OCI-LY7 (cell line): ENCODE results near the gene COL5A2. TPM values are rescaled to one million over a fixed set of nuclear protein-coding genes. Genes with fewer than 3 reads are reported as not detected.

ENCODE experiments used
- BruUV-seq: library from RNA; stranded (reverse); fragments of 400-500 nt; replicated peaks from 2 replicates; lab custom pipeline; 2021; lab: Mats Ljungman, UMichigan
- CTCF ChIA-PET: fragments of 300-600 bp; sonication (Branson Sonifier 250); formaldehyde crosslinking; loops from one replicate; lab custom pipeline; 2022; ENCODE audit warnings: antibody characterized with exemption; ENCODE audit not compliant: unreplicated experiment; lab: Charles Lee
- POLR2A ChIA-PET: fragments of 300-600 bp; sonication (Branson Sonifier 250); formaldehyde crosslinking; loops from one replicate; lab custom pipeline; 2022; ENCODE audit warnings: antibody characterized with exemption; lab: Charles Lee
- DNase-seq: peaks from one replicate; pipeline ENCODE4 v3.0.0-alpha.2; 2015; ENCODE audit warnings: low spot score
- H2AFZ ChIP-seq: fragments of 200-600 bp; sonication (generic), shearing (Covaris generic); 2 replicates; pipeline ENCODE4 v1.6.1; 2014; ENCODE audit warnings: mild to moderate bottlenecking, antibody characterized with exemption, low read length, moderate library complexity
- H3K27ac ChIP-seq: fragments of 200-600 bp; sonication (generic); 2 replicates; pipeline ENCODE4 v1.5.1; 2014; ENCODE audit warnings: mixed run types, low read depth, mild to moderate bottlenecking, moderate library complexity, low read length, inconsistent platforms; ENCODE audit not compliant: poor library complexity, severe bottlenecking
- H3K36me3 ChIP-seq: fragments of 200-600 bp; sonication (generic); 2 replicates; pipeline ENCODE4 v1.6.1; 2014; ENCODE audit warnings: mild to moderate bottlenecking, antibody characterized with exemption, low read length, moderate library complexity, mixed read lengths; ENCODE audit not compliant: insufficient read depth
- H3K4me1 ChIP-seq: fragments of 200-600 bp; sonication (generic); 2 replicates; pipeline ENCODE4 v1.5.1; 2014; ENCODE audit warnings: mild to moderate bottlenecking, low read length; ENCODE audit not compliant: insufficient read depth, poor library complexity, severe bottlenecking
- H3K4me2 ChIP-seq: fragments of 200-600 bp; sonication (generic); 2 replicates; pipeline ENCODE4 v1.6.1; 2014; ENCODE audit warnings: mild to moderate bottlenecking, low read length
- H3K4me3 ChIP-seq: fragments of 200-600 bp; sonication (generic); 2 replicates; pipeline ENCODE4 v1.5.1; 2014; ENCODE audit warnings: mild to moderate bottlenecking, low read depth, low read length; ENCODE audit not compliant: poor library complexity, severe bottlenecking
- H3K79me2 ChIP-seq: fragments of 200-600 bp; sonication (generic); 2 replicates; pipeline ENCODE4 v1.6.1; 2016; ENCODE audit warnings: low read depth, mild to moderate bottlenecking, low read length, moderate library complexity, mixed read lengths; ENCODE audit not compliant: insufficient read depth
- H3K9me2 ChIP-seq: fragments of 200-600 bp; sonication (generic); 2 replicates; pipeline ENCODE4 v1.6.1; 2016; ENCODE audit warnings: mild to moderate bottlenecking, low read length, mixed read lengths; ENCODE audit not compliant: insufficient read depth
- H3K9me3 ChIP-seq: fragments of 200-600 bp; sonication (generic); 2 replicates; pipeline ENCODE4 v1.6.1; 2014; ENCODE audit warnings: mild to moderate bottlenecking, mixed run types, low read length, mixed read lengths
- H4K20me1 ChIP-seq: fragments of 200-600 bp; sonication (generic); 2 replicates; pipeline ENCODE4 v1.6.1; 2014; ENCODE audit warnings: mild to moderate bottlenecking, antibody characterized with exemption, low read length, moderate library complexity, mixed read lengths; ENCODE audit not compliant: insufficient read depth
- EZH2phosphoT487 ChIP-seq: fragments of 200-600 bp; sonication (generic); IDR thresholded peaks from 2 replicates; pipeline ENCODE4 v1.6.1; 2018; ENCODE audit warnings: low read depth, borderline replicate concordance, mild to moderate bottlenecking, mixed run types, antibody characterized with exemption, low read length, moderate library complexity, mixed read lengths
- intact Hi-C: fragments of 100-400 bp; cut with micrococcal nuclease; formaldehyde crosslinking; loops from one replicate; pipeline ENCODE4 v1.10.0; 2022; ENCODE audit not compliant: unreplicated experiment
- microRNA-seq: library from miRNA; unstranded; fragments of <30 nt; microRNA quantifications from one replicate; pipeline ENCODE4 v1.2.0, GENCODE V29; 2022; ENCODE audit warnings: borderline replicate concordance
- small RNA-seq: library from RNA; depleted of rRNA; stranded (forward); fragments of <200 nt; gene quantifications from one replicate; pipeline ENCODE3, GENCODE V24; 2014
- total RNA-seq, 2 experiments: library from RNA; depleted of rRNA in 1 of 2; stranded (reverse); fragments of >200 nt in 1 of 2; shearing (Covaris generic) in 1 of 2; gene quantifications; 2 replicates each; pipeline ENCODE4 v1.2.3, GENCODE V29; 2014 to 2022
- TF ChIP-seq, protein P1 (sequence below): fragments of 200-600 bp; sonication (generic); conservative IDR thresholded peaks from 2 replicates; pipeline ENCODE4 v1.5.1; 2014; ENCODE audit warnings: mild to moderate bottlenecking, antibody characterized with exemption, low read length, moderate library complexity, mixed read lengths

The COL5A2 gene
- total RNA-seq, 2 experiments from 2014 or later: 0.50 to 0.61 TPM

- H3K79me2 ChIP-seq: no peaks in the 10 kb centered on the region
- no peaks in the 10 kb centered on the region for H3K9me3 ChIP-seq
- H3K27ac ChIP-seq: no peak overlapping the region
- ChIA-PET POLR2A (interaction anchor here (0.6 to 0.7 kb wide), 2 partner anchors 42 to 458 kb away, joined by 3 read pairs; no protein-coding TSS in a partner anchor), CTCF (no interaction called here)
- H3K4me1 ChIP-seq: no peaks in the 10 kb centered on the region
- no TSS peak for BruUV-seq
- DNase-seq: peak; percentile 3
- TF ChIP-seq EZH2phosphoT487: no peak
- TF ChIP-seq, protein P1, sequence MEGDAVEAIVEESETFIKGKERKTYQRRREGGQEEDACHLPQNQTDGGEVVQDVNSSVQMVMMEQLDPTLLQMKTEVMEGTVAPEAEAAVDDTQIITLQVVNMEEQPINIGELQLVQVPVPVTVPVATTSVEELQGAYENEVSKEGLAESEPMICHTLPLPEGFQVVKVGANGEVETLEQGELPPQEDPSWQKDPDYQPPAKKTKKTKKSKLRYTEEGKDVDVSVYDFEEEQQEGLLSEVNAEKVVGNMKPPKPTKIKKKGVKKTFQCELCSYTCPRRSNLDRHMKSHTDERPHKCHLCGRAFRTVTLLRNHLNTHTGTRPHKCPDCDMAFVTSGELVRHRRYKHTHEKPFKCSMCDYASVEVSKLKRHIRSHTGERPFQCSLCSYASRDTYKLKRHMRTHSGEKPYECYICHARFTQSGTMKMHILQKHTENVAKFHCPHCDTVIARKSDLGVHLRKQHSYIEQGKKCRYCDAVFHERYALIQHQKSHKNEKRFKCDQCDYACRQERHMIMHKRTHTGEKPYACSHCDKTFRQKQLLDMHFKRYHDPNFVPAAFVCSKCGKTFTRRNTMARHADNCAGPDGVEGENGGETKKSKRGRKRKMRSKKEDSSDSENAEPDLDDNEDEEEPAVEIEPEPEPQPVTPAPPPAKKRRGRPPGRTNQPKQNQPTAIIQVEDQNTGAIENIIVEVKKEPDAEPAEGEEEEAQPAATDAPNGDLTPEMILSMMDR: peak; percentile 56
- intact Hi-C loops: loop anchor here (10.0 kb wide), 1 partner anchor 431 kb away; no protein-coding TSS in a partner anchor
- no peaks in the 10 kb centered on the region for H4K20me1 ChIP-seq
- H3K36me3 ChIP-seq: no peaks in the 10 kb centered on the region
- H2AFZ ChIP-seq: no peak overlapping the region
- H3K9me2 ChIP-seq: no peaks in the 10 kb centered on the region
- no peak overlapping the region for H3K4me2 ChIP-seq
- no peak overlapping the region for H3K4me3 ChIP-seq
These were observed 196.0 kb downstream of the COL5A2 start for GRCh38 chr2:188983427-188984064.

Small RNAs within 50 kb of the gene (microRNA-seq; reads per million reads assigned to microRNA genes)
- not detected for gene MIR3129
- not detected for gene MIR3606

Small RNAs within 50 kb of the gene (small RNA-seq; reads per million reads assigned to genes)
- not detected for gene MIR3129

Other genes starting within 250 kb of the COL5A2 start
- not detected in 2 replicates for gene COL3A1, start 205.4 kb downstream of the COL5A2 start, total RNA-seq (2014; rRNA removed; shearing (Covaris generic))
- gene COL3A1, start 205.4 kb downstream of the COL5A2 start, total RNA-seq (2022): not detected in 2 replicates